Transverse colon (tissue), 4 donors: ENCODE data around the gene KCNJ11.

Experiments
- CTCF ChIP-seq, 5 experiments: fragments of 200-600 bp in 3 of 5; fragments of 450-650 bp in 2 of 5; sonication (generic) in 3 of 5; IDR thresholded peaks; 1 replicate in 2 of 5; 2 replicates in 3 of 5; pipeline ENCODE4 v1.5.1; 2016 to 2017; ENCODE audit warnings: antibody characterized with exemption in 5 of 5, inconsistent platforms in 3 of 5, mild to moderate bottlenecking in 2 of 5, moderate library complexity in 1 of 5
- EP300 ChIP-seq: sonication (generic); formaldehyde crosslinking; IDR thresholded peaks from one replicate; pipeline ENCODE4 v1.6.1; 2017; ENCODE audit warnings: antibody characterized with exemption, low read depth
- POLR2A ChIP-seq: fragments of 450-650 bp; IDR thresholded peaks from one replicate; pipeline ENCODE4 v1.6.1; 2016; ENCODE audit warnings: antibody characterized with exemption, mild to moderate bottlenecking, moderate library complexity
- POLR2AphosphoS5 ChIP-seq, 3 donors: sonication (generic); formaldehyde crosslinking; IDR thresholded peaks; one replicate each; pipeline ENCODE4 v1.6.1; 2016; ENCODE audit warnings: antibody characterized with exemption in 3 of 3

- TF ChIP-seq CTCF (IDR thresholded peaks at IDR 0.05) = no peak
- no peak for TF ChIP-seq POLR2AphosphoS5 (IDR thresholded peaks at IDR 0.05)
- TF ChIP-seq POLR2A = no peak
- no peak for TF ChIP-seq EP300
These were observed 45.6 kb upstream of the KCNJ11 start for GRCh38 chr11:17434108-17434507.
